Measurements from ENCODE around the gene MBD6.

Gene MBD6

GRCh38 chr12:57522011-57522886 lies at the start of gene MBD6:
Gene MBD6 (plus strand): TSS chr12:57522824. CDS start chr12:57524304, 1,480 bp downstream.
- DNase-seq, result peak; percentile 92

- peak; percentile 12 for DNase-seq
These were observed 49.2 kb upstream of the MBD6 start for GRCh38 chr12:57473392-57473791.

- DNase-seq, result peak; percentile 0
These were observed 48.7 kb upstream of the MBD6 start for GRCh38 chr12:57473886-57474285.

- peak; percentile 23 for DNase-seq
These were observed 48.2 kb upstream of the MBD6 start for GRCh38 chr12:57474430-57474829.

GRCh38 chr12:57474862-57475261 lies 47.8 kb upstream of the MBD6 start:
- peak; percentile 25 for DNase-seq

- peak; percentile 40 for DNase-seq
These were observed 47.1 kb upstream of the MBD6 start for GRCh38 chr12:57475271-57476161.

GRCh38 chr12:57476162-57476992 lies 46.2 kb upstream of the MBD6 start:
- DNase-seq, result peak; percentile 32

- DNase-seq, result no peak
These were observed 45.5 kb upstream of the MBD6 start for GRCh38 chr12:57476993-57477709.

GRCh38 chr12:57477710-57478681 lies 44.6 kb upstream of the MBD6 start:
- peak; percentile 25 for DNase-seq

GRCh38 chr12:57479043-57479375 lies 43.6 kb upstream of the MBD6 start:
- no peak for DNase-seq

- DNase-seq, result peak; percentile 11
These were observed 43.1 kb upstream of the MBD6 start, which contains the start of gene ARHGAP9 for GRCh38 chr12:57479376-57480115. Gene ARHGAP9 (minus strand): TSS chr12:57479866. CDS start chr12:57479406, 460 bp downstream.

- no peak for DNase-seq
These were observed 41.0 kb upstream of the MBD6 start for GRCh38 chr12:57481671-57482070.

- DNase-seq, result no peak
These were observed 39.2 kb upstream of the MBD6 start for GRCh38 chr12:57483466-57483865.

GRCh38 chr12:57485695-57486094 lies 36.9 kb upstream of the MBD6 start:
- no peak for DNase-seq

GRCh38 chr12:57487055-57487596 lies 35.5 kb upstream of the MBD6 start:
- DNase-seq, result no peak

GRCh38 chr12:57487597-57488401 lies 34.8 kb upstream of the MBD6 start, which contains the start of gene MARS1:
Gene MARS1 (plus strand): TSS chr12:57488068. CDS start chr12:57488091, 23 bp downstream.
- peak; percentile 96 for DNase-seq

GRCh38 chr12:57488402-57489156 lies 34.0 kb upstream of the MBD6 start:
- no peak for DNase-seq

- no peak for DNase-seq
These were observed 33.4 kb upstream of the MBD6 start for GRCh38 chr12:57489157-57489641.

All from left hindlimb (tissue), 1 donor.